ENCODE results near the gene KCNK17. TPM values are rescaled to one million over a fixed set of nuclear protein-coding genes. Genes with fewer than 3 reads are reported as not detected.
A peak's percentile ranks its signal among the peaks of the same experiment; 100 is the strongest.

Gene KCNK17
- total and polyA plus RNA-seq, 9 of the 15 experiments (the other 6 are each of a cell fraction or from before 2014, with no cell fraction given) = not detected

- TF ChIP-seq NR0B1 (IDR thresholded peaks at IDR 0.05; ENCODE audit: partially characterized antibody) (no peak), PHF21A (IDR thresholded peaks at IDR 0.05; ENCODE audit: borderline replicate concordance, low read depth) (no peak), CCNT2 (IDR thresholded peaks at IDR 0.05; ENCODE audit: borderline replicate concordance, extremely low read depth, insufficient read length, low read depth, low read length) (no peak), TEAD2 (tag; IDR thresholded peaks at IDR 0.05) (no peak), RFX1 (IDR thresholded peaks at IDR 0.05) (no peak), ZNF274 (IDR thresholded peaks at IDR 0.05; ENCODE audit: borderline replicate concordance, low read depth, low read length) (no peak), TAF7 (tag; IDR thresholded peaks at IDR 0.05) (no peak), TAF15 (IDR thresholded peaks at IDR 0.05; ENCODE audit: low read depth, low read length) (no peak), HNRNPH1 (optimal IDR thresholded peaks at IDR 0.05; ENCODE audit: low read depth, low read length) (no peak), SMARCB1 (IDR thresholded peaks at IDR 0.05; ENCODE audit: insufficient read length, low read depth) (no peak), ZKSCAN8 (CRISPR knock-in tag; IDR thresholded peaks at IDR 0.05) (no peak), CBX3 (IDR thresholded peaks at IDR 0.05; ENCODE audit: borderline replicate concordance in 1 of 2, low read length in 2 of 2) (no peak), RAD21 (CRISPR knock-in tag; conservative IDR thresholded peaks at IDR 0.05 in 1 of 2, IDR thresholded peaks at IDR 0.05 in 1 of 2) (peak; percentile 45 to 65; a peak in 3 of 4 replicates), MBD2 (IDR thresholded peaks at IDR 0.05; ENCODE audit: borderline replicate concordance, low read depth) (no peak), KAT8 (IDR thresholded peaks at IDR 0.05; ENCODE audit: low read depth) (no peak), BMI1 (IDR thresholded peaks at IDR 0.05; ENCODE audit: low read length) (no peak), ZNF316 (IDR thresholded peaks at IDR 0.05) (no peak), ZNF253 (CRISPR knock-in tag; conservative IDR thresholded peaks at IDR 0.05) (no peak)
- TF ChIP-seq, protein P1, sequence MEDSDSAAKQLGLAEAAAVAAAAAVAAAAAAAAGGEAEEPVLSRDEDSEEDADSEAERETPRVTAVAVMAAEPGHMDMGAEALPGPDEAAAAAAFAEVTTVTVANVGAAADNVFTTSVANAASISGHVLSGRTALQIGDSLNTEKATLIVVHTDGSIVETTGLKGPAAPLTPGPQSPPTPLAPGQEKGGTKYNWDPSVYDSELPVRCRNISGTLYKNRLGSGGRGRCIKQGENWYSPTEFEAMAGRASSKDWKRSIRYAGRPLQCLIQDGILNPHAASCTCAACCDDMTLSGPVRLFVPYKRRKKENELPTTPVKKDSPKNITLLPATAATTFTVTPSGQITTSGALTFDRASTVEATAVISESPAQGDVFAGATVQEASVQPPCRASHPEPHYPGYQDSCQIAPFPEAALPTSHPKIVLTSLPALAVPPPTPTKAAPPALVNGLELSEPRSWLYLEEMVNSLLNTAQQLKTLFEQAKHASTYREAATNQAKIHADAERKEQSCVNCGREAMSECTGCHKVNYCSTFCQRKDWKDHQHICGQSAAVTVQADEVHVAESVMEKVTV (CRISPR knock-in tag; IDR thresholded peaks at IDR 0.05) = no peak
Observed at GRCh38 chr6:39301606-39302005, 12.6 kb downstream of the KCNK17 start (continued).

Data from K562 (cell line).